Calu3 (cell line): ENCODE data around the gene ZNF445. TPM values are rescaled to one million over a fixed set of nuclear protein-coding genes. Genes with fewer than 3 reads are reported as not detected.

Experiments
- BruUV-seq: library from RNA; stranded (reverse); fragments of 400-500 nt; replicated peaks from 2 replicates; lab custom pipeline; 2021; lab: Mats Ljungman, UMichigan
- CTCF ChIA-PET: fragments of 300-600 bp; sonication (Branson Sonifier 250); formaldehyde crosslinking; loops from one replicate; lab custom pipeline; 2022; ENCODE audit warnings: antibody characterized with exemption; lab: Charles Lee
- DNase-seq: peaks from one replicate; pipeline ENCODE4 v3.0.0; 2022
- H3K27ac Mint-ChIP-seq: one replicate; pipeline ENCODE4 v1.8.0; 2022; ENCODE audit warnings: mixed read lengths; ENCODE audit not compliant: unreplicated experiment
- H3K27me3 Mint-ChIP-seq: one replicate; pipeline ENCODE4 v1.8.0; 2022; ENCODE audit warnings: mixed read lengths; ENCODE audit not compliant: unreplicated experiment
- H3K36me3 Mint-ChIP-seq: one replicate; pipeline ENCODE4 v1.8.0; 2022; ENCODE audit warnings: mild to moderate bottlenecking, moderate library complexity, mixed read lengths; ENCODE audit not compliant: insufficient read depth, unreplicated experiment
- H3K4me1 Mint-ChIP-seq: one replicate; pipeline ENCODE4 v1.8.0; 2022; ENCODE audit warnings: mild to moderate bottlenecking, low read depth, mixed read lengths; ENCODE audit not compliant: unreplicated experiment
- H3K4me3 Mint-ChIP-seq: one replicate; pipeline ENCODE4 v1.8.0; 2022; ENCODE audit warnings: mild to moderate bottlenecking, low read depth, moderate library complexity, mixed read lengths; ENCODE audit not compliant: unreplicated experiment
- H3K9me3 Mint-ChIP-seq: one replicate; pipeline ENCODE4 v1.8.0; 2022; ENCODE audit warnings: low read depth, mixed read lengths; ENCODE audit not compliant: unreplicated experiment
- intact Hi-C: fragments of 100-400 bp; cut with micrococcal nuclease; formaldehyde crosslinking; loops from one replicate; pipeline ENCODE4 v1.10.0; 2022; ENCODE audit not compliant: unreplicated experiment
- total RNA-seq: library from RNA; stranded (reverse); gene quantifications from 2 replicates; pipeline ENCODE4 v1.2.3, GENCODE V29; 2022
- TF ChIP-seq, protein P1 (sequence below): fragments of 200-600 bp; IDR thresholded peaks from one replicate; pipeline ENCODE4 v1.8.0; 2022; ENCODE audit warnings: antibody characterized with exemption; ENCODE audit not compliant: unreplicated experiment

The ZNF445 gene
- total RNA-seq, 1 experiment from 2014 or later = 17.3 TPM

DNA sequence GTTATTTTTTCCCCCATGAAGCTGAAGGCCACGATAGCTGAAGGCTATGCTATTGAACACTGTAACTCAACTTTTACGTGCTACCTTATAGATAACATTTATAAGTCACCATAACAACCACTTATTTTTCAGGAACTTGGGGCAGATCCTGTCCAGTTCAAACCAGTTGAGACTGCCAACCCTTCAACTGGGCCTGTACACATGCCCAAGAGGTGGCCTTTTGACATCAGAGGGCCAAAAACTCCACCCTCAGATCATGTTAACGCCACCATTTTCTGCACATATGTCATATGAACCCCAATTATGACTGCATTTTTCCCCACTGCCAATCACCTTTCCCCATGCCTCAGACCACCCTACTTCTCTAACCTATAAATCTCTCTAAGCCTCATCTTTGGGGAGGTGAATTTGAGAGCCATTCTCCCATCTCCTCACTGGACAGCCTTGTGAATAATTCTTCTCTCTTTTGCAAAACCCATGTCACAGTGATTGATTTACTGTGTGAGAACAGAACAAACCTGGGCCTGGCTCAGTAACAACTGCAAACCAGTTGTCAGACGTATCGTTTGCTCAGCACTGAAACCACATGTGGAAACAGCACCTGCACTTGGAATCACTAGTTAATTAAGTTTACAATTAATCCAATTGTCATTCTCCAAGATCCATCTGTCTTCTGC, 42.5 kb downstream of the ZNF445 start:
- Mint-ChIP-seq H3K9me3 (no peaks in the 10 kb centered on the region), H3K27ac (no peak overlapping the region), H3K27me3 (no peaks in the 10 kb centered on the region), H3K36me3 (peaks cover 11% of the 10 kb centered on the region), H3K4me3 (no peak overlapping the region), H3K4me1 (peaks cover 9% of the 10 kb centered on the region)
- CTCF ChIA-PET = interaction anchor here (0.6 kb wide), 1 partner anchor 1159 kb away, joined by 5 read pairs; the partner anchor contains the start of gene LIMD1
- TF ChIP-seq, protein P1, sequence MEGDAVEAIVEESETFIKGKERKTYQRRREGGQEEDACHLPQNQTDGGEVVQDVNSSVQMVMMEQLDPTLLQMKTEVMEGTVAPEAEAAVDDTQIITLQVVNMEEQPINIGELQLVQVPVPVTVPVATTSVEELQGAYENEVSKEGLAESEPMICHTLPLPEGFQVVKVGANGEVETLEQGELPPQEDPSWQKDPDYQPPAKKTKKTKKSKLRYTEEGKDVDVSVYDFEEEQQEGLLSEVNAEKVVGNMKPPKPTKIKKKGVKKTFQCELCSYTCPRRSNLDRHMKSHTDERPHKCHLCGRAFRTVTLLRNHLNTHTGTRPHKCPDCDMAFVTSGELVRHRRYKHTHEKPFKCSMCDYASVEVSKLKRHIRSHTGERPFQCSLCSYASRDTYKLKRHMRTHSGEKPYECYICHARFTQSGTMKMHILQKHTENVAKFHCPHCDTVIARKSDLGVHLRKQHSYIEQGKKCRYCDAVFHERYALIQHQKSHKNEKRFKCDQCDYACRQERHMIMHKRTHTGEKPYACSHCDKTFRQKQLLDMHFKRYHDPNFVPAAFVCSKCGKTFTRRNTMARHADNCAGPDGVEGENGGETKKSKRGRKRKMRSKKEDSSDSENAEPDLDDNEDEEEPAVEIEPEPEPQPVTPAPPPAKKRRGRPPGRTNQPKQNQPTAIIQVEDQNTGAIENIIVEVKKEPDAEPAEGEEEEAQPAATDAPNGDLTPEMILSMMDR = no peak
- BruUV-seq = no TSS peak
- no peak for DNase-seq
- intact Hi-C loops = no loop called here

DNA sequence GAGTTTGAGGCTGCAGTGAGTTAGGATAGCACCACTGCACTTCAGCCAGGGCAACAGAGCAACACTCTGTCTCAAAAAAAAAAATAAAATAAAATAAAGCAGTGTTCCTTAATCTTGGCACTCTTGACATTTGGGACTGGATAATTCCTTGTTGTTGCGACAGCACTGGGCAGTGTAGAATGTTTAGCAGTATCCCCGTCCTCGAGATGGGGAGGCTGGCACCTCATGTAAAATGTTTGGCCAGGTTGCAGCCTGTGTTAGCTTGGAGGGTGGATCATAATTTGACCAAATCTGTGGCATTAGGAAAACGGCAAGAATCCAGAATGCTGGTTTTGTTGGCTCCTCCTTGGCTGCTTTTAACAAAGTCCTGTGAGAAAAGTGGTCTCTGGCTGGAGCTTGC, 47.0 kb downstream of the ZNF445 start:
- Mint-ChIP-seq H3K4me3 (no peak overlapping the region), H3K36me3 (peaks cover 5% of the 10 kb centered on the region), H3K4me1 (no peaks in the 10 kb centered on the region), H3K27me3 (no peaks in the 10 kb centered on the region), H3K27ac (no peak overlapping the region), H3K9me3 (no peaks in the 10 kb centered on the region)
- CTCF ChIA-PET = no interaction called here
- no peak for DNase-seq
- TF ChIP-seq, protein P1 = no peak
- intact Hi-C loops = no loop called here
- no TSS peak for BruUV-seq

DNA sequence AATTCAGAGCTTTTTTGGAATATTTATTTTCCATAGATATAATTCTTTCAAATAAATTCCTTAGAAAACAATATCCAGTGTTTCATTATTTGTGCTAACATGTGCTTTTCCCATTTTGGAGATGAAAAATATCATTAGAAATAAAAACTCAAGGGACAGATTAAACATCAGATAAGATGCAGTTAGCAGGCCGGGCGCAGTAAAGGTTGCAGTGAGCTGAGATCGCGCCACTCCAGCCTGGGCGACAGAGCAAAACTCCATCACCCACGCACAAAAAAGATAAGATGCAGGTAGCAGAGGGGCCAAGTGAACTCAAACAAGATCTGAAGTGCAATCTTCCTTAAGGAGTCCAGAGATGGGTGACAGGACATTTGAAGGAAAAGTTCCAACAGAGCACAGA, 48.0 kb downstream of the ZNF445 start:
- no TSS peak for BruUV-seq
- CTCF ChIA-PET = no interaction called here
- Mint-ChIP-seq H3K9me3 (no peaks in the 10 kb centered on the region), H3K4me1 (no peaks in the 10 kb centered on the region), H3K27me3 (no peaks in the 10 kb centered on the region), H3K4me3 (no peak overlapping the region), H3K27ac (no peak overlapping the region), H3K36me3 (no peaks in the 10 kb centered on the region)
- TF ChIP-seq, protein P1 = no peak
- no peak for DNase-seq
- intact Hi-C loops = no loop called here

DNA sequence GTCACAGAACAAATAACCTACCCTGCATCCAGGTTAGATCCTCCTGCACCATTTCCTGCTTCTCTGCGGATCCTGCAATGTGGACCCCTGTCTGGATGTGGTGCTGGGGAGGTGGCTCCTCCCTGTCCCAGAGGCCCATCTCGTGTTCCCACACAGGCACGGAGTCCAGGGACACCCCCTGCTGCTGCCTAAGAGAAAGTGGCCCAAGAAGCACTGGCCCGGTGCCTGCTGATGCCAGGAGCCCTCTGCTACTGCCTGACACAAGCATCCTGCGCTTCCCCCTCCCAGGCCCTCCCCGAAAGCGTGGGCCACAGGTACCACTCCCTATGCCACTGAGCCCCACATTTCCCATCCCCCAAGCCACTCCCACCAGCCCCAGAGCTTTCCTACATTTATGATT, 48.6 kb downstream of the ZNF445 start:
- DNase-seq = no peak
- BruUV-seq = no TSS peak
- H3K36me3 Mint-ChIP-seq = no peaks in the 10 kb centered on the region
- H3K4me1 Mint-ChIP-seq = no peaks in the 10 kb centered on the region
- H3K9me3 Mint-ChIP-seq = no peaks in the 10 kb centered on the region
- no peaks in the 10 kb centered on the region for H3K27me3 Mint-ChIP-seq
- intact Hi-C loops = no loop called here
- TF ChIP-seq, protein P1 = no peak
- CTCF ChIA-PET = no interaction called here
- no peak overlapping the region for H3K27ac Mint-ChIP-seq
- no peak overlapping the region for H3K4me3 Mint-ChIP-seq
